ENCODE measurements around the gene THAP7. TPM values are rescaled to one million over a fixed set of nuclear protein-coding genes. Genes with fewer than 3 reads are reported as not detected.

The THAP7 gene
- total RNA-seq, 3 donors from 2014 or later, result 35.8 to 59.9 (median 52.4) TPM

DNA sequence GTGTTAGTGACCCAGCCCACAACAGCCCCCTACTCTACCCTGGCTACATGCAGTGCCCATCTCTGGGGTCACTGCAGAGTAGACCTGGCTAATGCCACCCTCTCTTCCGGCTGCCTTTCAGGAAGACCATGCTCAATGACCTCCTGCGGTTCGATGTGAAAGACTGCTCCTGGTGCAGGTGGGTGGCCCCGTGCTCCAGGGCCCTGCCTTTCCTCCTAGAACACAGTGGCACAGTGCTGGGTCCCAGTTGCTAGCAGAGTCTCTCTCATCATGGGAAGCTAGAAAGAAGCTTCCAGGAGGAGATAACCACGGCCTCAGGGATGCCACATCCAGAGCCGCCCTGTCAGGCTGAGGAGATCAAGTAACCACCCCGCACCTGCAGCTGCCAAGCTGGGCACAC lies 16.2 kb downstream of the THAP7 start:
- no peaks in the 10 kb centered on the region for H3K36me3 ChIP-seq
- H3K4me3 ChIP-seq, result no peak overlapping the region
- peaks cover 0 to 15% of the 10 kb centered on the region in 2 donors for H3K4me1 ChIP-seq
- no peak for DNase-seq (ENCODE audit: low spot score in 2 of 2)
- TF ChIP-seq, protein P1, sequence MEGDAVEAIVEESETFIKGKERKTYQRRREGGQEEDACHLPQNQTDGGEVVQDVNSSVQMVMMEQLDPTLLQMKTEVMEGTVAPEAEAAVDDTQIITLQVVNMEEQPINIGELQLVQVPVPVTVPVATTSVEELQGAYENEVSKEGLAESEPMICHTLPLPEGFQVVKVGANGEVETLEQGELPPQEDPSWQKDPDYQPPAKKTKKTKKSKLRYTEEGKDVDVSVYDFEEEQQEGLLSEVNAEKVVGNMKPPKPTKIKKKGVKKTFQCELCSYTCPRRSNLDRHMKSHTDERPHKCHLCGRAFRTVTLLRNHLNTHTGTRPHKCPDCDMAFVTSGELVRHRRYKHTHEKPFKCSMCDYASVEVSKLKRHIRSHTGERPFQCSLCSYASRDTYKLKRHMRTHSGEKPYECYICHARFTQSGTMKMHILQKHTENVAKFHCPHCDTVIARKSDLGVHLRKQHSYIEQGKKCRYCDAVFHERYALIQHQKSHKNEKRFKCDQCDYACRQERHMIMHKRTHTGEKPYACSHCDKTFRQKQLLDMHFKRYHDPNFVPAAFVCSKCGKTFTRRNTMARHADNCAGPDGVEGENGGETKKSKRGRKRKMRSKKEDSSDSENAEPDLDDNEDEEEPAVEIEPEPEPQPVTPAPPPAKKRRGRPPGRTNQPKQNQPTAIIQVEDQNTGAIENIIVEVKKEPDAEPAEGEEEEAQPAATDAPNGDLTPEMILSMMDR (IDR thresholded peaks at IDR 0.05), result no peak
- TF ChIP-seq POLR2AphosphoS5 (IDR thresholded peaks at IDR 0.05) (no peak), POLR2A (IDR thresholded peaks at IDR 0.05) (no peak)
- H3K9me3 ChIP-seq, result no peaks in the 10 kb centered on the region
- intact Hi-C loops (cut with DNase I; ENCODE audit: low total_unique reads), result loop anchor here (5.0 kb wide), 1 partner anchor 1017 kb away; no protein-coding TSS in a partner anchor
- no peaks in the 10 kb centered on the region for H3K27me3 ChIP-seq
- no peak overlapping the region for H3K27ac ChIP-seq

DNA sequence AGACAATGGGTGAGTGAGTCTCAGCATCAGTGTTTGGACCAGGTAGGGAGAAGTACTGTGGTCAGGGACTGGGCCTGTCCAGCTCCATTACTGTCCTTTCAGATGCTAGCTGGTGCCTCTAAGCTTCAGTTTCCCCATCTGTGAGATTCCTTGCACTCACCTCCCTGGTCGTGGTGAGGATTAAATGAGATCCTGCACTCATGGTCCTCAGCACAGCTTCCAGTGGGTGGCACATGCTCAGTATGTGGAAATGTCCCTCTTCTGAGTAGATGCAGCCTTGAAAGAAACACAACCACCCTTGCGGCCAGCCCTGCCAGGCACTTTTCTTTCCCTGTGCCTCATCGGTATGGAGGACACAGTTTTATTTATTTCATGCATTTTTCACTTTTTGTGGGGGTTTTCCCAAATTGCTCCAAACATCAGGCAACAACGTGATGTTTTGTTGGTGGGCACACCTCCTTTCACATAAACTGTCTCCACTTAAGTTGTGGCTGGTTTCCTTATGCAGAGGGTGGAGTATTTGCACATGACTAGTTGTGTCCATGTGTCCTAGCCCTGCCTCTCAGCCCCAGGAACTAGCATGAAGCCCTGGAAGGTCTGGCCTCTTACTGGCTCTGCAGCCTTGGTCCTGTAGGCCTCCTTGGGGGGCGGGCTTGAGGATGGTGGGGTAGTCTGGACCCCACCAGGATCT lies 18.7 kb downstream of the THAP7 start:
- intact Hi-C loops (cut with DNase I; ENCODE audit: low total_unique reads), result no loop called here
- no peak for TF ChIP-seq POLR2A (IDR thresholded peaks at IDR 0.05)
- TF ChIP-seq POLR2AphosphoS5 (IDR thresholded peaks at IDR 0.05), result no peak
- TF ChIP-seq, protein P1 (IDR thresholded peaks at IDR 0.05), result no peak
- no peaks in the 10 kb centered on the region for H3K36me3 ChIP-seq
- DNase-seq (ENCODE audit: low spot score in 2 of 2), result no peak
- H3K4me1 ChIP-seq, result peaks cover 4 to 21% of the 10 kb centered on the region in 2 donors
- no peaks in the 10 kb centered on the region for H3K27me3 ChIP-seq
- peak overlapping the region; percentile 85 to 92 (median 86) for H3K4me3 ChIP-seq
- no peak overlapping the region for H3K27ac ChIP-seq
- H3K9me3 ChIP-seq, result no peaks in the 10 kb centered on the region

DNA sequence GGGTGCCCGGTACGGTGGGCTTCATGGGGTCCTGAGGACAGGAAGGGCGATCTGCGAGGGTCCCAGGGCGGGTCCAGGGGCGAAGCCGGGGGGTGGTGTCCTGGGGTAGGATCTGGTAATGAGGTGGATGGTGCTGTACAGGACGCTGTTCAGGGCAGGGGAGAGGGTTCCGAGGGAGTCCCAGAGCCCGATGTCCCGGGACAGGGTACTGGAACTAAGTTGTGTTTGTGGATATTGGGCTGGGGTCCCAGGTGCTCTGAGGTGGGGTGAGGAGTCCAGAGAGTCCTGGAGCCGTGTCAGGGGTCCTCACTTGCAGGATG lies 19.4 kb downstream of the THAP7 start:
- DNase-seq (ENCODE audit: low spot score in 2 of 2), result no peak
- intact Hi-C loops (cut with DNase I; ENCODE audit: low total_unique reads), result no loop called here
- Histone ChIP-seq H3K4me1 (peaks cover 4 to 21% of the 10 kb centered on the region in 2 donors), H3K27ac (peak overlapping the region; percentile 92), H3K27me3 (no peaks in the 10 kb centered on the region), H3K36me3 (no peaks in the 10 kb centered on the region), H3K9me3 (no peaks in the 10 kb centered on the region), H3K4me3 (peak overlapping the region; percentile 85 to 92 (median 86))
- TF ChIP-seq POLR2A (IDR thresholded peaks at IDR 0.05), result no peak

DNA sequence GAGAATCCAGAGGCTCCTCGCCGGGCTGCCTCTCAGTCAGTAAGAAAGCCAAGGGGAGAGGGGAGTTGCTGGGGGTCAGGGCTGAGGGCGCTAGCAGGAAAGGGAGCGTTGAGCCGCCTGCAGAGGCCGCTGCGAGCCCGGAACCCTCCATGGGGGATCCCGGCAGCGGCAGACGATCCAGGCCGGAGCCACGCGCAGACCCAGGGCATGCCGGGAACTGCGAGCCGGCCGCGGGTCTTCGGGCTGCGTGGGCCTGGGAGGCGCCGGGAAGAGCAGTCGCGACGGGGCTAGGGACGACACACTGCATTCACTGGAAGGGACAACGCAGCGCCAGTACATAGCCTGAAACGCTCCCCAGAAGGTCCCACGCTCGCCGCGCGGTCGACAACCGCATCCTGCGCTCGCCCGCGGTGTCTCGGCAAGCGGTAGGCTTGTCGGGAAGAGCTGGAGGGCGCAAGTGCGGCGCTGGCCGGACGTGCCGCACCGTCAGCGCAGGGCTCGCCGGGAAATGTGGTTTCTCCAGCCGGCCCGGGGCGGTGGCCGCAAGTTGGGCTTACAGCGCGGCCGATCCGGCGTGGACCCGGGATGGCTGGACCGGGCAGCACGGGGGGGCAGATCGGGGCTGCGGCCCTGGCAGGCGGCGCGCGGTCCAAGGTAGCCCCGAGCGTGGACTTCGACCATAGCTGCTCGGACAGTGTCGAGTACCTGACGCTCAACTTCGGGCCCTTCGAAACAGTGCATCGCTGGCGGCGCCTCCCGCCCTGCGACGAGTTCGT lies 19.9 kb downstream of the THAP7 start, which contains the start of gene LZTR1:
Gene LZTR1 (plus strand): TSS at position 511 of the 776 bp plus-strand sequence. CDS start 75 bp downstream, at position 586.
- no peaks in the 10 kb centered on the region for H3K27me3 ChIP-seq
- peak within 1 kb of the TSS; percentile 92 for H3K27ac ChIP-seq
- H3K36me3 ChIP-seq, result no peaks in the 10 kb centered on the region
- TF ChIP-seq POLR2A (IDR thresholded peaks at IDR 0.05) (peak; percentile 85), POLR2AphosphoS5 (IDR thresholded peaks at IDR 0.05) (peak; percentile 92 to 97 (median 97))
- TF ChIP-seq, protein P1 (IDR thresholded peaks at IDR 0.05), result peak in 2 of 3 donors; percentile 24 to 35
- peak within 1 kb of the TSS; percentile 85 to 92 (median 86) for H3K4me3 ChIP-seq
- intact Hi-C loops (cut with DNase I; ENCODE audit: low total_unique reads), result no loop called here
- no peaks in the 10 kb centered on the region for H3K9me3 ChIP-seq
- DNase-seq (ENCODE audit: low spot score in 2 of 2), result peak; percentile 60 to 76
- H3K4me1 ChIP-seq, result peaks cover 4 to 21% of the 10 kb centered on the region in 2 donors

DNA sequence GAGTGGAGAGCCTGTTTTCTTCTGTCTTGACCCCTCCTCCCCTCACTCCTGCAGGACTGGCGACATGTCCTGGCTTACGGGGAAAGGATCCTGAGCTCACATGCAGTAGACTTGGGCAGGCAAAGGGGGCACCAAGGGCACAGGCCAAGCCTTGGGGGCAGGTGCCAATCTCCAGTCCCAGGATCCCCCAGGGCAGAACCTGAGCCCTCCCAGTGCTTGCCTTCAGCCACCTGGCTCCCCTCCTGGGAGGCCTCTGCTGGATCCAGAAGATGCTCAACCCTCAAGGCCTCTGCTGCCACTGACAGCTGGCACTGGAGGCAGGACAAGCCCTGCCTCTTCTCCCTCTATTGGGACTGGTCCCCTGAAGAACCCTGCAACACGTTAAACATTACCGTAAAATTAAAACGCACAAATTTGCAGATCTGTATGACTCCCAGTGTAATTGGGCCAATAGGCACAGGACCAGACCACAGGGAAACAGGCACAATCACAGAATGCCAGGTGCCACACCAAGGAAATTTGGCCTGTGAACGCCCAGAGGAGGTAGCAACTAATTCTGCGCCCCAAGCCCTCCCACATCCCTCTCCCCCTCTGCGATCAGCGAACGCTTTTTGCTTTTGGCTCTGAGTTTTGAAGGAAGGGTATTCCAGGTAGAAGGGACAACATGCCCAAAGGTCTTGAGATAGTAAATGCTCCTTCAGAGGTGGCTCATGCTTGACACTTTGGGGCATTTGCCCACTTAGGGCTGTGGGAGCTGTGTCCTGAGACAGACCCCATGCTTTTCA lies 20.8 kb downstream of the THAP7 start:
- peaks cover 4 to 21% of the 10 kb centered on the region in 2 donors for H3K4me1 ChIP-seq
- DNase-seq (ENCODE audit: low spot score in 2 of 2), result no peak
- TF ChIP-seq POLR2A (IDR thresholded peaks at IDR 0.05), result no peak
- TF ChIP-seq, protein P1 (IDR thresholded peaks at IDR 0.05), result no peak
- no peak for TF ChIP-seq POLR2AphosphoS5 (IDR thresholded peaks at IDR 0.05)
- H3K9me3 ChIP-seq, result no peaks in the 10 kb centered on the region
- peak overlapping the region; percentile 85 to 92 (median 86) for H3K4me3 ChIP-seq
- no peaks in the 10 kb centered on the region for H3K36me3 ChIP-seq
- intact Hi-C loops (cut with DNase I; ENCODE audit: low total_unique reads), result no loop called here
- H3K27ac ChIP-seq, result peak overlapping the region; percentile 92
- no peaks in the 10 kb centered on the region for H3K27me3 ChIP-seq
